Inferior parietal cortex (tissue), 1 donor: ENCODE data around the gene PRR9.
"Not testable (repeated sequence)": the region's sequence is repeated elsewhere in the genome, so short reads cannot be mapped to it uniquely, and the experiment has no call there.

Experiments
- DNase-seq: peaks from one replicate; pipeline ENCODE4 v3.0.0-alpha.2; 2016; ENCODE audit errors: extremely low spot score

Gene PRR9, protein sequence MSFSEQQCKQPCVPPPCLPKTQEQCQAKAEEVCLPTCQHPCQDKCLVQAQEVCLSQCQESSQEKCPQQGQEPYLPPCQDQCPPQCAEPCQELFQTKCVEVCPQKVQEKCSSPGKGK

GRCh38 chr1:153217212-153217611 lies at the start of gene PRR9:
PRR9 (plus strand) TSS chr1:153217584; CDS start chr1:153218145, 561 bp downstream.
- no peak for DNase-seq

DNA sequence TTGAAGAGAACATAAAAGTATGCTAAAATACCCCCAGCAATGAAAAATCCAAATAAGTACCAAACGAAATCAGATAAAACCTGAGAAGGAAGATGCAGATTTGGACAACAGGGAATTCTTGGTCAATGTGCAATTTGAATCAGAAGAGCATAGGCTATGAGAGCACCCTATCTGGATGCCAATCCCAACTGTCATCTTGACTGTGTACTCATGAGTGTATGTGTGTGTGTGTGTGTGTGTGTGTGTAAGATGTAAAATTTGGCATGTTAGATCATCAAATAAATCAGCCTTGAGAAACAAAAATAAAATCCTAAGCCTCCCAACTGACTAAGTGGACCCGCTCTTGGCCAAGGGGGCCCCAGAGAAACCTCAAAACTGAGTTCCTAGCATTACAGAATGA lies 48.7 kb upstream of the PRR9 start:
- DNase-seq: no peak

DNA sequence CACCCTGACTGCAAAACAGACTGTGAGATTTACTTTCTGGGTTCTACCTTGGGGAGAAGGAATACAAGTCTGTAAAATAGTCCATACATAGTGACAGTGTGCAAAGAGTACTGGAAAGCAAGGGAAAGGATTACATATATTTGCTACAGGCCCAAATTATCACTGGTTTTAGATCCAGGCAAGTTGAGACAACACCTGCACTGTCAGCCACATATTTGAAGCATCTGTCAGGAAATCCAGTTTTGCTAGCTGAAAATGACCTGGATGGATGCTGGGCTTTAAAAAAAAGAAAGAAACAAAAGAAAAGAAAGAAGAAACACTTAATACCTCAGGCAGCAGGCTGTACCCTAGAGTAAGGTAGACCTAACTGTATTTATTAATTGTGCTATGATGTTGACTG lies 42.8 kb upstream of the PRR9 start:
- no peak for DNase-seq

DNA sequence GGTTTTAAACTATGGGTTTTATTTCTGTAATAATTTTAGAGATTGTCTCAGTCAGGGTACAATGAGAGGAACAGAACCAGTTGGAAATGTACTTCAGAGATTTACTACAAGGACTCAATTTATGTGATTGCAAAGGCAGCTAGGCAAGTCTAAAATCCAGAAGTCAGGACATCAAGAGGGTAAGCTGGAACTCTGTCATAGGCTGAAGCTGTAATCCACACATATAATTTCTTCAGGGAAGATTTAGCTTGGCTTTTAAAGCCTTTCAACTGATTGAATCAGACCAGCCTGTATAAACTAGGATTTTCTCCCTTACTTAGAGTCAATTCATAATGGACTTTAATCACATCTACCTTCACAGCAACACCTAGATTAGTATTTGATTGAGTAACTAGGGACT lies 38.5 kb upstream of the PRR9 start:
- DNase-seq: no peak

- no peak for DNase-seq
Observed at GRCh38 chr1:153180556-153180955, 36.8 kb upstream of the PRR9 start.

DNA sequence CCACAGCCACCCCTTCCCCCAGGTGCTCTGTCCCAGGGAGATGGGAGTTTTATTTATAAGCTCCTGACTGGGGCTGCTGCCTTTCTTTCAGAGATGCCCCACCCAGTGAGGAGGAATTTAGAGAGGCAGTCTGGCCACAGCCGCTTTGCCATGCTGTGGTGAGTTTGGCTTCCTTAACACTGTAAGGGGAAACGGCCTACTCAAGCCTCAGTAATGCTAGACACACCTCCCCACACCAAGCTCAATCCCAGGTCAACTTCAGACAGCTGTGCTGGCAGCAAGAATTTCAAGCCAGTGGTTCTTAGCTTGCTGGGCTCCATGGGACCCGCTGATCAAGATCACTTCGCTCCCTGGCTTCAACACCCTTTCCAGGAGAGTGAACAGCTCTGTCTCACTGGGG lies 29.1 kb upstream of the PRR9 start:
- DNase-seq: not testable (repeated sequence)

DNA sequence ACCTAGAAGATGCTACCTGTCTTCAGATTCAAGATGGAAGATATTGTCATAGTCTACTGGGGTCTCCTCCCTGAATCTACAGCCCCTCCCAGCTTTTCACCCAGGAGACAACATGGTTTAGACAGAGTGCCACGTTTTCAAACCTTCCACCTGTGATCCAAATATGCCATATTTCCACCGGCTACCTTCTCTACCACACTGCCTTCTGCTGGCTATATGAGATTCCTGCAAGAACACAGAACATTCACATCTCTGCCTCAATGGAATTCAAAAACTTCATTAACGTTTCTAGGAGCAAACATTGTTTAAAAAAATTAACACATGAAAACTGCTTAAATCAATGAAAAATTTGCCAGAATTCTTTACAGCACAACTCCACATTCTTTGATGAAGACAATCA lies 27.0 kb upstream of the PRR9 start:
- DNase-seq: no peak

DNA sequence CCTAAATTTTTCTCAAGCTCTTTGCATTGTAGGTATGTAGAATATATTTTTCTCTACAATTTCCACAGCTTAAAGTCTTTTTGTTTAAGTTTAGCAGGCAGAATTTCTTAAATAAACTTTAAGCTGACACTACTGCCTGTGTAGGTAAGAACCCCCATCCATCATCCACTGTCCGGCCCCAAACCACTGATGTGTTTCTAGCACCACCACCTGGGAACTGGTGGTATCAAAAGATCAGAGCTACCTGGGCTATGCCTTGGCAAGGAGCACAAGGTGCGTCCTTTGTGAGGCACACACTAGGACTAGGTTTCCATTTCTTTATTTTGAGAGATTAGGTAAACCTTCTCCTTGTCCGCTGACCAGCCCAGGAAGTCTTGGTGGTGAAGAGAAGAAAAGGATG lies 24.7 kb upstream of the PRR9 start:
- no peak for DNase-seq

DNA sequence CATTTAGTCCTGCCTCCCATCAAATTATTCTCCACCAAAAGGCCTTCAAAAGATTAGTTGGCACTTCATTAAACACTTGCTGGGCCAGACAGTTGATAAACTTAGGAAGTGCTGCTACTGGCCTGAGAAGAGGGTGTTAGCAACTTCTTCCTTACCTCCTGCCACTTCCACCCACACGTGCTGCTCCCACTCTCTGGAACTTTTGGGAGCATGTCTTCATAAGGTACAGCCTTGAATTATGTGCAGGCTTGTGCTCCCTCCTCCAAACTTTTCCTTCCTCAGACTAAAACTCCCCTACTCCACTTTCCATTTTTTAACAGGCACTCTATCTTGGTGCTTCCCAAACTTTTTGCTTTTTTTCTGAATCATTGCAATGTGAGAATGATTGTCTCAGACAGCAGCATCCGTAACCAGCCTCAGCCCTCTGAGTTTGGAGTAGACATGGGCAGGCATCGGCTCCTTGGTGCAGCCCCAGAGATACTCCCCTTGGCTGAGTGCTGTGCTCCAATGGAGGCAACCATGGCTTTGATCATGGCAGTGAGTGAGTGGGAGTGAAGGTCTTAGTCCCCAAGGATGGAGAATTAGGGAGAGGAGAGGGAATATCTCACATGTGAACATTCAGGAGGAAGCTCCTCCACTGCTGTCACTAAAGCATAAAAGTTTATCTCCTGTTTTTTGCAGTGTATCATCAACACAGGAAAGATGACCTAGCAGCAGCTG lies 22.9 kb upstream of the PRR9 start:
- DNase-seq: no peak

DNA sequence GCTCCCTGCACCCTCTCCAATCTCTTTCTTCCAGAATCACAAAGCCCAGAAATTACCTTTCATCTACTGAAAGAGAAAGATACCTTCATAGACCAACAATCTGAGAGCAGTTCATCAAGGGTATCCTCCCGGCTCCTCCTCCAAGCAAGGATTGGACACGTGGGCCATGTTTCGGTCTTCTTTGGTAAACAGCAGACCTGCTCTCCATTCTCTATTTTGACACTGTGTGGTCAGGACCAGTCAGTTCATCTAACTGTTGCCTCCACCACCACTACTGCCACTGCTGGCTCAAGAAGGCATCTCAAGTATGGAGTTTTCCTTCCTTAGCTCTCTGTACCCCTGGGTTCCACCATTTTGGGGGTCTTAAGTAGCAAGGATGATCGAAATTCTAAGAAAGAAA lies 22.2 kb upstream of the PRR9 start:
- no peak for DNase-seq

DNA sequence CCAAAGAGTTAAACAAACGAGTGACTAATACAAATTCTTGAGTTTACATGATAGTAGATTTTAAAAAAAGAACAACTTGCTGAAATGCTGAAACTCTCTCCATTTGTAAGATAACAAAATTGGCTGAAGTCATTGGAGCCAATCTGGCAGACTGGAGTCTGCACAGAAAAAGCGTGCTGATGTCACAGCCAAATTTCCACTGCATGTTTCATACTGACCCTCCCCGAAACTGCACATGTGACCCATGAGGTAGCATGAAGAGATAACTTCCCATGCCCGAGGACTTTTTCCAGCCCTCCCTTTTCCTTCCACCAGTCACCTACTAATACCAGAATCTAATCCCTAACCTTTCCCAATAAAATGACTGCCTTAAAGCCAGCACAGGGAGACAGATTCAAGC lies 15.4 kb upstream of the PRR9 start:
- DNase-seq: no peak

DNA sequence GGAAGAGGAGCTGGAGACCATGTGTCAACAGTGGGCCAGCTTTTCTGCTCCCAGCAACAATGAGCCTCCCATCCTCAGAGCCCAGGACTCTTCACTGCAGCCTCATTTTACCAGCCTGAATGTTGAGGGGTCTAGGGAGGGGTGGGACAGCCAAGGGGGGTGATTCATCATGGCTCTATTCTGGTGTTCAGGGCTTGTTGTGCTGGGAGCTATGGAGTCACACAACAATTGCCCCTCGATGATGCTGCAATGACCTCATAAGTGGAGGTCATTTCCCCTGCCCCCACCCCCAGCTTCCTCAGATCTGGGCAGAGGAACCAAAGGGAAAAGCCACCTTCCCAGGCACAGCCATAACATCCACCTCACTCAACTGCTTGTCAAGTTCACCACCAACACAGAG lies 14.3 kb upstream of the PRR9 start, which contains the start of gene LELP1:
Gene LELP1 (plus strand): TSS at position 301 of the 400 bp plus-strand sequence. CDS start 1,278 bp downstream, outside the sequence.
- no peak for DNase-seq

DNA sequence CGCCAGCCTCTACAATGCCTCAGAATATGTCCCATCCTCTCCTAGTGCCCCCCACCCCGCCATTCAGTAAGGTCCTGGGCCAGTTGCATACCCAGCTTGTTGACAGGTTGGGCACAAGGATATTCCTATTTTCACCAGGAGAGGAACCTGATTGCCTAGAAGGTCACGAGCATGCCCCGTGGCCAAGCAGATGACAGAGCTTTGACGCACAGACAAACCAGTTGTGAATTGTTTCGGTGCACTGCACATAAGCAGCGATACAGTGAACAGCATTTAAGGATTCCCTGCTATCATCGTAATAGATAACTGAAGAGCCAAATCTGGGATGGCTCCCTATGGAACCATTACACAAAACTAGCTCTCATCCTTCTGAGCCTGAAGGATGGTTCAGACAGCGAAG lies 10.8 kb upstream of the PRR9 start:
- DNase-seq: no peak

DNA sequence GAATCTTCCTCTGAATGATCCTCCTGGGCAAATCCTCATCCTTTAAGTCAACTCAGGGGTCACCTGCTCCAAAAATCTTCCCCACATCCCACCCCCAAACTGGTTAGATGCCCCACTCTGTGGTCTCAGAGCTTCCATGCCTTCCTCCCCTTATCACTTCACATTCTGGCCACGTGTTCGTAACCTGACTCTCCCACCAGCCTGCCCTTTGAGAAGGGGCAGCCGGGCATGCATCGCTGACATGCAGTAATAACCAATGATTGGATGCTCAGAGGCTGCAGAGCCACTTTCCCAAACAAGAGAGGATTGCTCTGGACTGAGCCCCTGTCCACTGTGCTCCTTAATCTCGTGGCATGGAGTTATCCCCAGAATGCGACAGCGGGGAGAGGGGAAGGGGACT lies 7.2 kb upstream of the PRR9 start:
- no peak for DNase-seq

GRCh38 chr1:153212201-153212600 lies 5.2 kb upstream of the PRR9 start:
- no peak for DNase-seq

DNA sequence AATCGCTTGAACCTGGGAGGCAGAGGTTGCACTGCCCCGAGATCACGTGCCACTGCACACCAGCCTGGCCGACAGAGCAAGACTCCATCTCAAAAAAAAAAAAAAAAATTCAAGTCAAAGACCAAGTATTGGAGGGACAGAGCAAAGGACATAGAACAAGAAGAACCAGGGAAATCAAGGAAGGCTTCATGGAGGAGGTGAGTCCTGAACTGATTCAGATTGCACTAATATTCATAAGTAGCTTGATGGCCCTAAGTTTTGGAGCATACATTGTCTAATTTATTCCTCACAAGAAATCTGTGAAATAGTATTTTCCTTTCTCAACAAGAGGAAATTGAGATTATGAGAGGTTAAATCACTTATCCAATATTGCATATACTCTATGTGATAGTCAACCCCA lies 3.9 kb upstream of the PRR9 start:
- no peak for DNase-seq

GRCh38 chr1:153217744-153218416 lies 496 bp downstream of the PRR9 start:
- no peak for DNase-seq

- peak; percentile 73 for DNase-seq
Observed at GRCh38 chr1:153220606-153221303, 3.4 kb downstream of the PRR9 start.

DNA sequence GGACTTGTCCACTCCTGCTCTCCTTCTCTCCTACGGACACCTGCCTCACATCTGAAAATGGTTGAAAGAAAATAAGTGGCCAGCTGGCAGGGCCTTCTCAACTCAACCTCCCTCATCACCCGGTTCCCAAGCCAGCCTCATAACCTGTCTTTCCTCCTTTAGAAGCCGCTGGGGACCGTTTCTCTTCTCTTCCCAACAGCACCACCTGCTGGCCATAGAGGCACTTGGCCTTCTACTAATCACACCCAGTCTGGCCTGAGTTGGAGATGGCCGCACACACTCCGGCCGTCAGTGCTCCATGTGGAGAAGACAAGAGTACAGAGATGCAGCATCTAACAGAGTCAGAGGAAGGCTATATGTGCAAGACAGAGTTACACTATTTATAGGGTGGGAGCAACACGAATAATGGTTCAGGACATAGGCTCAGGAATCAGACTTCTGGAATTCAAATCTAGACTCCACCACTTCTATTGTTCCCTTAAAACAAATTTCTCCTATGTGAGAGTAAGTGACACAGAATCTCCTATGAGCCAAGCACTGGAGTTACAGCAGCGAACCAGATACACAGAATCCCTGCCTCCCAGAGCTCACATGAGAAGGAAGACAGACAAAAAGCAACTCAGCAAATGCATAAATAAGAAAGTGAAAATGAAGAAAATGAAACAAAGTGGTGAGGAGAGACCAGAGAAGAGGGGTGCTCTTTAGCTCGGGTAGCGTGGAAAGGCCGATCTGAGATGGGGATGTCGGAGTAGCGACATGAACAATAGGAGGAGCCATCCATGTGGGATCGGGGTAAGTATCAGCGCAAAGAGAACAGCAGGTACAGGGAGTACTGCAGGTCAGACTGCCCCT lies 5.9 kb downstream of the PRR9 start:
- DNase-seq: peak; percentile 69

- no peak for DNase-seq
Observed at GRCh38 chr1:153227810-153228209, 10.4 kb downstream of the PRR9 start.

GRCh38 chr1:153228491-153228890 lies 11.1 kb downstream of the PRR9 start:
- no peak for DNase-seq
